Endothelial cell of umbilical vein (primary cell): Measurements from ENCODE around the gene DGKD. TPM values are rescaled to one million over a fixed set of nuclear protein-coding genes. Genes with fewer than 3 reads are reported as not detected.

Experiments
- BruUV-seq: library from RNA; stranded (reverse); fragments of 400-500 nt; replicated peaks from 2 replicates; lab custom pipeline; 2021; lab: Mats Ljungman, UMichigan
- CTCF ChIA-PET: fragments of 300-600, 350-600 bp; sonication (Branson Sonifier 250); formaldehyde crosslinking; loops from one replicate; lab custom pipeline; 2021; ENCODE audit warnings: antibody characterized with exemption, inconsistent platforms; lab: Charles Lee
- POLR2A ChIA-PET: fragments of 300-600, 350-600 bp; sonication (Branson Sonifier 250); formaldehyde crosslinking; loops from one replicate; lab custom pipeline; 2021; ENCODE audit warnings: antibody characterized with exemption, inconsistent platforms; lab: Charles Lee
- DNase-seq: peaks from one replicate; pipeline ENCODE4 v3.0.0-alpha.2; 2011; ENCODE audit warnings: low read depth, low spot score
- FAIRE-seq: peaks from 2 replicates; lab custom pipeline; 2011; peaks lifted over from hg19 to GRCh38; lab: Jason Lieb, UNC
- H2AFZ ChIP-seq: 2 replicates; pipeline ENCODE4 v1.6.0; 2012; ENCODE audit warnings: low read depth, low read length, control low read depth, inconsistent platforms
- H3K27ac ChIP-seq: 2 replicates; pipeline ENCODE4 v1.5.1; 2011; ENCODE audit warnings: low read depth, mild to moderate bottlenecking, control low read depth, low read length, moderate library complexity; ENCODE audit not compliant: insufficient read depth
- H3K27me3 ChIP-seq, 2 experiments: 2 replicates each; pipeline versions ENCODE4 v1.6.0 to v1.6.1; 2011; ENCODE audit warnings: low read length in 2 of 2, mixed read lengths in 1 of 2; ENCODE audit not compliant: control insufficient read depth in 2 of 2, insufficient read depth in 2 of 2
- H3K36me3 ChIP-seq, 2 experiments: 2 replicates in 1 of 2; 3 replicates in 1 of 2; pipeline ENCODE4 v1.5.1; 2011; ENCODE audit warnings: low read length in 2 of 2, mild to moderate bottlenecking in 1 of 2, moderate library complexity in 1 of 2; ENCODE audit not compliant: control insufficient read depth in 2 of 2, insufficient read depth in 2 of 2; ENCODE audit errors: extremely low read depth in 1 of 2
- H3K4me1 ChIP-seq: 3 replicates; pipeline ENCODE4 v1.5.1; 2011; ENCODE audit warnings: mild to moderate bottlenecking, low read length; ENCODE audit not compliant: control insufficient read depth, insufficient read depth; ENCODE audit errors: extremely low read depth
- H3K4me2 ChIP-seq: 2 replicates; pipeline ENCODE4 v1.6.1; 2011; ENCODE audit warnings: low read length, control low read depth, mixed read lengths; ENCODE audit not compliant: insufficient read depth
- H3K4me3 ChIP-seq, 3 experiments: fragments of 200-600 bp in 1 of 3; sonication (generic), shearing (Covaris generic) in 1 of 3; replicated peaks in 1 of 3; 2 replicates each; pipeline ENCODE4 v1.5.1; 2011 to 2016; ENCODE audit warnings: control low read depth in 3 of 3, low read length in 3 of 3, mild to moderate bottlenecking in 2 of 3, inconsistent platforms in 1 of 3, low read depth in 1 of 3, moderate library complexity in 1 of 3; ENCODE audit not compliant: insufficient read depth in 1 of 3
- H3K79me2 ChIP-seq: 2 replicates; pipeline ENCODE4 v1.6.0; 2012; ENCODE audit warnings: low read length, inconsistent platforms; ENCODE audit not compliant: control insufficient read depth, insufficient read depth
- H3K9ac ChIP-seq: replicated peaks from 2 replicates; pipeline ENCODE3; 2011; ENCODE audit warnings: low read length, control low read depth; ENCODE audit not compliant: insufficient read depth; ENCODE audit errors: extremely low read depth
- H3K9me1 ChIP-seq: replicated peaks from 3 replicates; pipeline ENCODE4 v1.6.0; 2011; ENCODE audit warnings: mild to moderate bottlenecking, low read length; ENCODE audit not compliant: control insufficient read depth, insufficient read depth; ENCODE audit errors: extremely low read depth
- H3K9me3 ChIP-seq: replicated peaks from 2 replicates; pipeline ENCODE4 v1.5.1; 2012; ENCODE audit warnings: low read length, inconsistent platforms; ENCODE audit not compliant: control insufficient read depth, insufficient read depth
- H4K20me1 ChIP-seq: replicated peaks from 2 replicates; pipeline ENCODE3; 2011; ENCODE audit warnings: mild to moderate bottlenecking, low read length; ENCODE audit not compliant: control insufficient read depth, insufficient read depth; ENCODE audit errors: extremely low read depth
- CTCF ChIP-seq, 2 donors: IDR thresholded peaks; 1 replicate in 1 of 2; 2 replicates in 1 of 2; pipeline ENCODE4 v1.5.1; 2011; ENCODE audit warnings: low read length in 2 of 2, mild to moderate bottlenecking in 2 of 2, moderate library complexity in 2 of 2, control low read depth in 1 of 2, inconsistent platforms in 1 of 2, low read depth in 1 of 2; ENCODE audit not compliant: insufficient read depth in 1 of 2; ENCODE audit errors: extremely low read depth in 1 of 2
- FOS ChIP-seq: IDR thresholded peaks from 2 replicates; pipeline ENCODE4 v1.6.1; 2011; ENCODE audit warnings: mild to moderate bottlenecking, low read length, moderate library complexity, borderline replicate concordance; ENCODE audit not compliant: insufficient read depth
- GATA2 ChIP-seq: IDR thresholded peaks from 2 replicates; pipeline ENCODE4 v1.7.0; 2011; ENCODE audit warnings: low read depth, mild to moderate bottlenecking, moderate library complexity, mixed read lengths, low read length; ENCODE audit not compliant: insufficient read length, insufficient read depth
- JUN ChIP-seq: IDR thresholded peaks from 2 replicates; pipeline ENCODE4 v1.6.1; 2011; ENCODE audit warnings: borderline replicate concordance, low read depth; ENCODE audit not compliant: insufficient read length, insufficient read depth
- POLR2A ChIP-seq: IDR thresholded peaks from 2 replicates; pipeline ENCODE4 v1.6.1; 2012; ENCODE audit warnings: low read depth, mild to moderate bottlenecking, control low read depth, low read length
- POLR2AphosphoS5 ChIP-seq: IDR thresholded peaks from 2 replicates; pipeline ENCODE4 v1.6.1; 2012; ENCODE audit warnings: low read depth, mild to moderate bottlenecking, control low read depth, low read length, moderate library complexity; ENCODE audit not compliant: insufficient read depth
- dilution Hi-C: fragments of 300-500 bp; cut with MboI; formaldehyde crosslinking; loops from one replicate; pipeline ENCODE4 v1.15.0; 2019; ENCODE audit warnings: low sequenced_read_pairs; ENCODE audit not compliant: extremely low pct_ligation_motif_present
- intact Hi-C: fragments of 100-400 bp; cut with micrococcal nuclease; formaldehyde crosslinking; loops from one replicate; pipeline ENCODE4 v1.10.0; 2022
- polyA plus RNA-seq, 4 experiments: library from polyadenylated mRNA; depleted of rRNA in 3 of 4; stranded (reverse) in 3 of 4; unstranded in 1 of 4; fragments of >200 nt; gene quantifications; 2 replicates each; pipeline versions ENCODE4 v1.2.1 to v1.2.3, GENCODE V29; 2011 to 2012; ENCODE audit warnings: missing spikeins in 1 of 4
- total RNA-seq: library from RNA; stranded (reverse); gene quantifications from 2 replicates; pipeline ENCODE4 v1.2.3, GENCODE V29; 2021

Gene DGKD
- total and polyA plus RNA-seq, 2 donors (not counting 3 experiments of a cell fraction or from before 2014, with no cell fraction given): 10.8 to 36.6 TPM

DNA sequence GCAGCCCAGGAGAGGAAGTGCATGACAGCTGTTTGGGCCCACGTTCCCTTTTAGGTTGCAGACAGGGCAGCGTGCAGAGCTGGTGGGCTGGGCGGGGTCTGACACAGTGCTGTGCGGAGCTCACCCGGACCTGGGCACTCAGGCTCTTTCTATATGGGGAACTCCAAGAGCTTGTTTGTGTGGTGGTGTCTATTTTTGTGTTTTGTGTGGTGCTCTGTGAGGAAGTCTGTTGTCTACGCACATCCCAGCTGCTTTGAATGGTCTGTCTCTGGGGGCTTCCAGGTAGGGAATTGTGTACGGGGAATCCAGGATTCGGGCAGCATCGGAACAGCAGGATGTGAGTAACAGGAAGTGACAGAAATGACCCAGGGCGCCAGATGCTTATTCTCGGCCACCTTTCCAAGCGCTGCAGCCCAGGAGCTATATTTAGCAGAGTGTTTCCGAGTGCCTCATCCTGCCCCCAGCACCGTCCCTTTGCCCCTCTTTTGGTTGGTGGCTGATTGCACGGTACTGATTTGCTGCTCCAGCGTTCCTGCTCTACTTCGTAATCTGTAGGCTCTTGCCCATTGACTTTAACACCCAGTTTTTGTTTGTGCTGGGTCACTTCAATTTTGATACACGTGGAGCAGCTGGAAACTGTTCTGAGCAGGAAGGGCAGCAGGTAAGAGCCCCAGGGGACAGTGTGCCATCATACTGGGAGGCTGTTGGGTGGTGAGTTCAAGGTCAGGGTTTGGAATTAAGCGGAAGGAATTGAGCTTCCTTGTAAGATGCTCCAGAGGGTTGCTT is 64.7 kb downstream of the DGKD start:
- H3K9me1 ChIP-seq: no peaks in the 10 kb centered on the region
- H3K79me2 ChIP-seq: peaks cover 3% of the 10 kb centered on the region
- no peak overlapping the region for H2AFZ ChIP-seq
- H4K20me1 ChIP-seq: no peaks in the 10 kb centered on the region
- peak overlapping the region; percentile 89 for H3K27ac ChIP-seq
- TF ChIP-seq JUN (peak; percentile 90), POLR2A (no peak), CTCF (IDR thresholded peaks at IDR 0.05; ENCODE audit: extremely low read depth in 1 of 2, insufficient read depth in 1 of 2, low read depth in 1 of 2, low read length in 2 of 2) (no peak), GATA2 (peak; percentile 24), FOS (peak; percentile 76), POLR2AphosphoS5 (peak; percentile 90)
- CTCF ChIA-PET: interaction anchor here (0.9 to 9.1 kb wide), 7 partner anchors 11 to 292 kb away, joined by 3 to 73 read pairs (median 4); no protein-coding TSS in a partner anchor
- peak overlapping the region in 1 of 3 experiments; percentile 33 for H3K4me3 ChIP-seq
- H3K4me2 ChIP-seq: peak overlapping the region; percentile 81
- POLR2A ChIA-PET: no interaction called here
- no peaks in the 10 kb centered on the region for H3K9me3 ChIP-seq
- no peaks in the 10 kb centered on the region for H3K27me3 ChIP-seq
- intact Hi-C loops (loop anchor here (1.0 to 10.0 kb wide), 4 partner anchors 10 to 334 kb away; no protein-coding TSS in a partner anchor), dilution Hi-C loops (no loop called here)
- FAIRE-seq (peak; percentile 97), DNase-seq (peak; percentile 87)
- peaks cover 42% of the 10 kb centered on the region for H3K4me1 ChIP-seq
- H3K9ac ChIP-seq: peak overlapping the region; percentile 73
- no peaks in the 10 kb centered on the region for H3K36me3 ChIP-seq
- no TSS peak for BruUV-seq
